Left hindlimb (tissue), 1 donor: Measurements from ENCODE around the gene LRRC75A.

ENCODE experiments used
- DNase-seq: peaks from one replicate; pipeline ENCODE4 v3.0.0-alpha.2; 2018

Gene LRRC75A

GRCh38 chr17:16493531-16494046 lies 1.6 kb upstream of the LRRC75A start:
- DNase-seq: no peak

GRCh38 chr17:16492613-16493530 lies 879 bp upstream of the LRRC75A start:
- DNase-seq: no peak

GRCh38 chr17:16491131-16491702 lies 776 bp downstream of the LRRC75A start:
- DNase-seq: no peak

GRCh38 chr17:16489431-16489830 lies 2.6 kb downstream of the LRRC75A start:
- no peak for DNase-seq

DNA sequence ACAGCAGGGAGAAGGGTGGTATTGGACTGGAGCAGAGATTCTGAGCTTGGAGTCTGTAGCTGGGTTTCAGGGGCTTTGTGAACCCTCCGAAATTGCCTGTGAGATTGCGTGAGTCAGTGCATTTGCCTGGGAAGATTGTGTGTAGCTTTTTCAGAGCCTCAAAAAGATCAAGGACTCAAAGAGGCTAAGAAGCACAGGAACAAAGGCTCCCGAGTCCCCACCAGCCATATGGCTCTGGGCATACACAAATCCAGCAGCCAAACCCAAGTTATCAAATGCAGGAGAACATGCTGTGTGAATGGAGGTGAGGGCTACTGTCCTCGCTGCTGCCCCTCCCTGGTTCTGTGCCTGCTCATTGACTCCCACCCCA lies 3.0 kb downstream of the LRRC75A start:
- DNase-seq: no peak

- DNase-seq: no peak
These were observed 3.6 kb downstream of the LRRC75A start for GRCh38 chr17:16488186-16488967.

DNA sequence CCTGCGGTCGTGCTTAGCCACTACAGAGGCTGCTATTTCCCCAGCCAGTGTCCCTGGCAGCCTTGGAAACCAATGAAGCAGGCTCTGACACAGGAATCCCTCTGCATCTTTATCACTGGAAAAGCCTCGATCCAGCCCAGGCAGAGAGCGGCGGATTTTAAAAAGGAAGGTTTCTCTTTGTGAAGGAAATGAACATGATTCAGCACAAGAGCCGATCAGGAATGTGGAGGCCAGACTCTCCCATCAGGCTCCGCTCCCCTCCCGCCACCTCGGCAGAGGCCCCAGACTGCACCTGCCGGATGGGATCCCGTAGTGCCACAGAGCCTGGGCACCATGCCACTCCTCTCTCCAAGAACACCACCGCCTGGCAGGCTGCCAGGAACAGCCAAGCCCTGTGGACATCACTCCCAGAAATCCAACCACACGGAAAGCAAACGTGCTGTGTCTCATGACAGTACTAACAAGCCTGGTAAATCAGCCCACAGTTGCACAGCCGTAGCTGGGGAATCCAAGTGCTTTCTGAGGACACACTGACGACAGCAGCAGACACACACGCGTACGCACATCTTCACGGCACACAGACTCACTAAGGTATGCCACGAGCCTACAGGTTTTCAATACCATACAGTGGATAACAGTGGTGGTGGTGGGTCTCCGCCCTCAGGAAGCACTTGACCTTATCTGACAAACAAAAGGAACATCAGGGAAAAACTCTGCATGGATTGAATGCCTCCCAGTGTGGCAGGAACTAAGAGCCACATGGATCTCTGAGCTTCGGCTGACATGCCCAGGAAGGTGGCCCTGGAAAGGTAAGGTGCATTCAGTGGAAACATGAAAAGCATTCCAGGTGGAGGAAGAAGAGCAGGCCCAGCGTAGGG lies 5.4 kb downstream of the LRRC75A start:
- DNase-seq: peak; percentile 80

- DNase-seq: peak; percentile 73
These were observed 7.4 kb downstream of the LRRC75A start for GRCh38 chr17:16484445-16485175.

GRCh38 chr17:16483021-16483645 lies 8.9 kb downstream of the LRRC75A start:
- DNase-seq: no peak

GRCh38 chr17:16482253-16482652 lies 9.7 kb downstream of the LRRC75A start:
- no peak for DNase-seq

GRCh38 chr17:16480995-16481394 lies 11.0 kb downstream of the LRRC75A start:
- DNase-seq: no peak

DNA sequence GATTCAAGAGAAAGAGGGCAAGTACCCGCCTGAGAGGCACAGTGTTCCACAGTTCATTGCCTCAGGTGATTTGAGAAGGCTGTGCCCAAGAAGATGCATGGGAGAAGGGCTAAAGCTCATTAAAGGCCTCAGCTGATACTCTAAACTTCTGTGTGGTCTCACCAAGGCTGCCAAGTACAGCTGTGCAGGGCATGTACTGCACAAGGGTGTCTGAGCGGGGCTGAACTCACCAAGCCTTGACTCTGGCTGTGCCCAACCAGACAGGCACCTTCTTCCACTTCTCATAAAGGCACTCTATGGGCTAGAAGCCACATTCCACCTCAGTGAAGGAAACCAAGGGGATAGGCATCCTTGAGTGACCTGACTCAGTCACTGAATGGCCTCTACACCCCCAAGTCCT lies 12.7 kb downstream of the LRRC75A start:
- DNase-seq: no peak

GRCh38 chr17:16478649-16479048 lies 13.3 kb downstream of the LRRC75A start:
- DNase-seq: peak; percentile 77

- no peak for DNase-seq
These were observed 14.3 kb downstream of the LRRC75A start for GRCh38 chr17:16477666-16478065.

GRCh38 chr17:16477255-16477654 lies 14.7 kb downstream of the LRRC75A start:
- peak; percentile 82 for DNase-seq

DNA sequence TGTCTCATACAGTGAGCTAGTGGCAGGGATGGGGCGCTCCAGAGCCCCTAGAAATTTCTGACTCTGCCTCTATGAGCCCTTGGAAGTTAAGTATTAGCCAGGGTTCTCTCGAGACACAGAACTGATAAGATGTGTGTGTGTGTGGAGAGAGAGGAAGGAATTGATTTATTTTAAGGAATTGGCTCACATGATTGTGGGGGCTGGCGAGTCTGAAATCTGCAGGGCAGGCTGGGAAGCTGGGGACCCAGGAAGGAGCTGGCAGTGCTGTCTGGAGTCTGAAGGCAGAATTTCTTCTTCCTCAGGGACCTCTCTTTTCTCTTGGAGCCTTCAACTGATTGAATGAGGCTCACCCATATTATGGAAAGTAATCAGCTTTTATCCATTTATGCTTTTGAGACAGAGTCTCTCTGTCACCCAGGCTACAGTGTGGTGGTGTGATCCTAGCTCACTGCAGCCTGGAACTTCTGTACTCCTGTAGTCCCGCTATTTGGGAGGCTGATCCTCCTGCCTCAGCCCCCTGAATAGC lies 16.8 kb downstream of the LRRC75A start:
- DNase-seq: no peak

- DNase-seq: no peak
These were observed 17.8 kb downstream of the LRRC75A start for GRCh38 chr17:16474012-16474725.

- DNase-seq: no peak
These were observed 18.7 kb downstream of the LRRC75A start for GRCh38 chr17:16473044-16474011.

DNA sequence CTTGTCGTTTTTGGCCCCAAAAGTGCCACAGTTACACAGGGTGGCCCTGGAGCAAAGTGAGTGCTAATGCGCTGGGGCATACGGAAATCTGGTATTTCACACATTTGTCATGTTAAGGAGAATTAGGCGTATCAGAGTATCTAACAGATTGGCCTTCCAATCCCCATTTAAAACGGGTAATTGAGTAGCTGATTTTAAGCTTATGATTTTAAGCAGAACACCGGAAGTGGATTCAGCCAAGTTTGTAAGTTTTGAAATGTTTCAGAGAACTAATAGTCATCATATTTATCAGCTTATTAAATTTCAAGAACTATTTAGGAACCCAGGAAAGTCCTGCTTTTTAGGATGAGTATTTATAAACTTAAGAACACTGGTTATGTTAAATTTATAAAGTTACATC lies 19.5 kb downstream of the LRRC75A start:
- no peak for DNase-seq
